H1 (cell line): Measurements from ENCODE around the gene TSKU. TPM values are rescaled to one million over a fixed set of nuclear protein-coding genes. Genes with fewer than 3 reads are reported as not detected.

Experiments used
- CHD2 ChIP-seq: IDR thresholded peaks from 2 replicates; pipeline ENCODE4 v1.6.1; 2012; ENCODE audit warnings: low read length, improper control_type of control experiment
- EZH2 ChIP-seq: fragments of 200-600 bp; sonication (generic); IDR thresholded peaks from 2 replicates; pipeline ENCODE4 v1.7.1; 2012; ENCODE audit warnings: low read depth, mild to moderate bottlenecking, moderate library complexity, low read length, inconsistent platforms; ENCODE audit not compliant: severe bottlenecking
- NANOG ChIP-seq: IDR thresholded peaks from 2 replicates; pipeline ENCODE4 v1.6.1; 2011; ENCODE audit warnings: low read length, low read depth, mild to moderate bottlenecking, inconsistent platforms; ENCODE audit not compliant: insufficient read depth, poor library complexity, severe bottlenecking
- SIN3A ChIP-seq, 2 experiments: IDR thresholded peaks in 1 of 2; conservative IDR thresholded peaks in 1 of 2; 2 replicates each; pipeline ENCODE4 v1.6.1; 2011 to 2012; ENCODE audit warnings: low read length in 2 of 2, improper control_type of control experiment in 1 of 2, low read depth in 1 of 2, mild to moderate bottlenecking in 1 of 2
- TCF12 ChIP-seq: IDR thresholded peaks from 2 replicates; pipeline ENCODE4 v1.6.1; 2011; ENCODE audit warnings: low read depth, mild to moderate bottlenecking, low read length
- polyA plus RNA-seq, 7 experiments: library from polyadenylated mRNA; depleted of rRNA in 3 of 7; stranded (reverse) in 5 of 7; unstranded in 2 of 7; fragments of >200 nt in 5 of 7; fragments of 200-250 nt in 2 of 7; gene quantifications; 1 replicate in 5 of 7; 2 replicates in 1 of 7; 4 replicates in 1 of 7; pipeline versions ENCODE4 v1.2.1 to v1.2.3, GENCODE V29; 2011 to 2013; ENCODE audit warnings: missing spikeins in 2 of 7, mixed read lengths in 2 of 7
- total RNA-seq: library from RNA; stranded (reverse); fragmentation: NEBNext Ultra II Directional; extraction: Animal tissue kit (Norgen Biotek cat#: 25700); gene quantifications from 2 replicates; pipeline ENCODE4 v1.2.1, GENCODE V29; 2021

The TSKU gene
- total and polyA plus RNA-seq, 2 of the 8 experiments (the other 6 are each of a cell fraction or from before 2014, with no cell fraction given): 22.8 to 28.4 TPM

GRCh38 chr11:76767659-76768058 lies 15.5 kb upstream of the TSKU start (continued):
- TF ChIP-seq SIN3A (conservative IDR thresholded peaks at IDR 0.05 in 1 of 2, IDR thresholded peaks at IDR 0.05 in 1 of 2; ENCODE audit: low read depth in 1 of 2, low read length in 2 of 2): no peak
- TF ChIP-seq TCF12: no peak
- no peak for TF ChIP-seq CHD2
- no peak for TF ChIP-seq EZH2
- no peak for TF ChIP-seq NANOG
